Lower leg skin (tissue), 4 donors: ENCODE results near the gene MYRIP. TPM values are rescaled to one million over a fixed set of nuclear protein-coding genes. Genes with fewer than 3 reads are reported as not detected.
A peak's percentile ranks its signal among the peaks of the same experiment; 100 is the strongest.

Source experiments
- DNase-seq, 2 donors: peaks; one replicate each; pipeline ENCODE4 v3.0.0-alpha.2; 2019; ENCODE audit warnings: low spot score in 2 of 2
- H3K4me3 ChIP-seq: fragments of 200-600 bp; sonication (generic); 2 replicates; pipeline ENCODE4 v1.5.1; 2017; ENCODE audit warnings: mild to moderate bottlenecking, low read depth; ENCODE audit not compliant: poor library complexity, severe bottlenecking
- CTCF ChIP-seq, 3 donors: fragments of 450-650 bp; IDR thresholded peaks; one replicate each; pipeline ENCODE4 v1.5.1; 2016; ENCODE audit warnings: antibody characterized with exemption in 3 of 3, mild to moderate bottlenecking in 3 of 3, moderate library complexity in 2 of 3
- POLR2A ChIP-seq, 2 donors: fragments of 450-650 bp; IDR thresholded peaks; one replicate each; pipeline ENCODE4 v1.6.1; 2016 to 2017; ENCODE audit warnings: antibody characterized with exemption in 2 of 2, mild to moderate bottlenecking in 1 of 2, moderate library complexity in 1 of 2
- WGBS, 2 donors: methylation state at CpG; one replicate each; pipeline ENCODE4 v1.1.5; 2018; 5-methylcytosine and 5-hydroxymethylcytosine counted together
- intact Hi-C: fragments of 100-400 bp; cut with DNase I; formaldehyde crosslinking; loops from one replicate; pipeline ENCODE4 v1.15.0; 2023; ENCODE audit warnings: low total_unique reads
- total RNA-seq, 4 donors: library from RNA; depleted of rRNA; stranded (reverse); fragments of >200 nt; gene quantifications; one replicate each; pipeline ENCODE4 v1.1.0, GENCODE V29; 2016

MYRIP gene
- total RNA-seq, 4 donors from 2014 or later, result 1.2 to 2.9 (median 1.5) TPM

- no peak for TF ChIP-seq POLR2A (IDR thresholded peaks at IDR 0.05)
- no peak for TF ChIP-seq CTCF (IDR thresholded peaks at IDR 0.05)
- no peak overlapping the region for H3K4me3 ChIP-seq
- intact Hi-C loops, result loop anchor here (5.0 kb wide), 1 partner anchor 471 kb away; no protein-coding TSS in a partner anchor
- no peak for DNase-seq
- 75 to 78% methylated on average over 6 of the region's 6 CpGs for WGBS, 2 donors
These were observed 368.7 kb downstream of the MYRIP start for GRCh38 chr3:40178012-40178594.

- intact Hi-C loops, result loop anchor here (5.0 kb wide), 1 partner anchor 472 kb away; no protein-coding TSS in a partner anchor
These were observed 369.6 kb downstream of the MYRIP start for GRCh38 chr3:40179016-40179415.

GRCh38 chr3:40181182-40181581 is 371.8 kb downstream of the MYRIP start:
- intact Hi-C loops, result no loop called here
- DNase-seq, result no peak
- TF ChIP-seq CTCF (IDR thresholded peaks at IDR 0.05), result no peak
- TF ChIP-seq POLR2A (IDR thresholded peaks at IDR 0.05), result no peak
- no peak overlapping the region for H3K4me3 ChIP-seq
- WGBS, 2 donors, result 91 to 98% methylated on average over 3 of the region's 3 CpGs

More at GRCh38 chr3:40179016-40179415, 369.6 kb downstream of the MYRIP start:
- no peak overlapping the region for H3K4me3 ChIP-seq
- 2 to 9% methylated on average over 3 of the region's 3 CpGs for WGBS, 2 donors
- peak; percentile 57 to 92 for DNase-seq
- TF ChIP-seq CTCF (IDR thresholded peaks at IDR 0.05) (no peak), POLR2A (IDR thresholded peaks at IDR 0.05) (no peak)

- intact Hi-C loops, result no loop called here
- no peak for DNase-seq
- 77 to 78% methylated on average over 10 of the region's 10 CpGs for WGBS, 2 donors
- H3K4me3 ChIP-seq, result no peak overlapping the region
- TF ChIP-seq CTCF (IDR thresholded peaks at IDR 0.05), result no peak
- TF ChIP-seq POLR2A (IDR thresholded peaks at IDR 0.05), result no peak
These were observed 375.8 kb downstream of the MYRIP start for GRCh38 chr3:40185029-40185695.

GRCh38 chr3:40186508-40186907 is 377.1 kb downstream of the MYRIP start:
- no peak for DNase-seq
- no peak overlapping the region for H3K4me3 ChIP-seq
- TF ChIP-seq POLR2A (IDR thresholded peaks at IDR 0.05) (no peak), CTCF (IDR thresholded peaks at IDR 0.05) (no peak)
- intact Hi-C loops, result no loop called here
- 25 to 30% methylated on average over 2 of the region's 2 CpGs for WGBS, 2 donors
